ENCODE measurements around the gene SNAP25. TPM values are rescaled to one million over a fixed set of nuclear protein-coding genes. Genes with fewer than 3 reads are reported as not detected.

The SNAP25 gene
- total RNA-seq, 4 donors from 2014 or later: 0.52 TPM; not detected in 3

DNA sequence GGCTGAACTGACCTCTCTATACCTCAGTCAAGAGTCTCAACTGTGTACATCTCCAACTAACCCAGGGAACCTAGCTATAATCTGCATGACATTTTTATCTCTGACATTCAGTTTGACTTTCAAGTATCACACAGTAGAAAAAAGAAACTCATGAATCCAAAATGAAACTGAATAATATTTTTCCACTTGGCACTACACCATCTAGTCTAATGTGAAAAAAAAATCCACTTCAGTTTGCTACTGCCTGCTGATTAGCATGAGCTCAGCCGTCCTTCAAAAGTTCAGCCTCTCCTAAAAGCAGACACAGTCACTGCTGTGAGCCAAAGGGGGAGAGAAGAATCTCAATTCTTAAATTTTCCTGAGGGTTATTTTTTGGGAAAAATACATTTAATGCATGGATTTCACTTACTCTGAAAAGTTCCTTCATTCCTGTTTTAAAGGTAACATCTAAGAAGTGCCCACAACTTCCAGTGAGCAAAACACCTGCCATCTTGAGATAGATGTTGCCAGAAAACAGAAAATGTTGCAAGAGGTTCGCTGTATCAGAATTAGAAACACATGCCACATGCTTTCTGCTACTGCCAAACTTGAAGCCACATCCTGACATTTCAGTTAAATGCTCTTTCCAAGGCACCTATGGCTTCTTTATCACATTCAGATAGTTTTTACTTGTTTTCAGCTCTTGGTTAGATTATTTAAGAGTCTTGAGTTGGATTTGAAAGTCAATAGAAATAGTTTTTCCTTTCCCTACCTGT is 120.0 kb downstream of the SNAP25 start:
- Histone ChIP-seq H3K27ac (no peak overlapping the region), H3K4me1 (no peaks in the 10 kb centered on the region), H3K9me3 (no peaks in the 10 kb centered on the region), H3K36me3 (no peaks in the 10 kb centered on the region), H3K4me3 (no peak overlapping the region), H3K27me3 (peaks cover 3% of the 10 kb centered on the region)
- no peak for DNase-seq (ENCODE audit: low spot score in 2 of 2)
- TF ChIP-seq, protein P1, sequence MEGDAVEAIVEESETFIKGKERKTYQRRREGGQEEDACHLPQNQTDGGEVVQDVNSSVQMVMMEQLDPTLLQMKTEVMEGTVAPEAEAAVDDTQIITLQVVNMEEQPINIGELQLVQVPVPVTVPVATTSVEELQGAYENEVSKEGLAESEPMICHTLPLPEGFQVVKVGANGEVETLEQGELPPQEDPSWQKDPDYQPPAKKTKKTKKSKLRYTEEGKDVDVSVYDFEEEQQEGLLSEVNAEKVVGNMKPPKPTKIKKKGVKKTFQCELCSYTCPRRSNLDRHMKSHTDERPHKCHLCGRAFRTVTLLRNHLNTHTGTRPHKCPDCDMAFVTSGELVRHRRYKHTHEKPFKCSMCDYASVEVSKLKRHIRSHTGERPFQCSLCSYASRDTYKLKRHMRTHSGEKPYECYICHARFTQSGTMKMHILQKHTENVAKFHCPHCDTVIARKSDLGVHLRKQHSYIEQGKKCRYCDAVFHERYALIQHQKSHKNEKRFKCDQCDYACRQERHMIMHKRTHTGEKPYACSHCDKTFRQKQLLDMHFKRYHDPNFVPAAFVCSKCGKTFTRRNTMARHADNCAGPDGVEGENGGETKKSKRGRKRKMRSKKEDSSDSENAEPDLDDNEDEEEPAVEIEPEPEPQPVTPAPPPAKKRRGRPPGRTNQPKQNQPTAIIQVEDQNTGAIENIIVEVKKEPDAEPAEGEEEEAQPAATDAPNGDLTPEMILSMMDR (IDR thresholded peaks at IDR 0.05): no peak
- TF ChIP-seq POLR2A (IDR thresholded peaks at IDR 0.05): no peak
- no peak for TF ChIP-seq EP300 (IDR thresholded peaks at IDR 0.05)
- TF ChIP-seq POLR2AphosphoS5 (IDR thresholded peaks at IDR 0.05): no peak
- WGBS: 54% methylated on average over 2 of the region's 2 CpGs

DNA sequence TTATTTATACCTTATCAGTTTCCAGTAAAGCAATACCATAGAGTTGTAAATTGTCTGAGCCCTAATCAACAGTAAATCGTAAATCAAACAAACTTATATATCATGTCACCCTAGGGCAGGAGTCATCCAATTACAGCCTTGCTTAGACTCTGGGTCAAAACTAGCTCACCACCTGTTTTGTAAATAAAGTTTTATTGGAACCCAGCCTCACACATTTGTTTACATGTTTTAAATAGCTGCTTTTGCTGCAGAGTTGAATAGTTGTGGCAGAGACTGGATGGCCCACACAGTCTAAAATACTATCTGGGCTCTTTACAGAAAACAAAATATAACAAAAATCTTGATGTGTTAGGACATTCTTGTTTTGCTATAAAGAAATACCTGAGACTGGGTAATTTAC is 121.0 kb downstream of the SNAP25 start:
- H3K4me3 ChIP-seq: no peak overlapping the region
- H3K36me3 ChIP-seq: no peaks in the 10 kb centered on the region
- no peak overlapping the region for H3K27ac ChIP-seq
- H3K4me1 ChIP-seq: no peaks in the 10 kb centered on the region
- WGBS: 96% methylated on average over 1 of the region's 1 CpG
- TF ChIP-seq, protein P1 (IDR thresholded peaks at IDR 0.05): no peak
- TF ChIP-seq POLR2AphosphoS5 (IDR thresholded peaks at IDR 0.05) (no peak), POLR2A (IDR thresholded peaks at IDR 0.05) (no peak), EP300 (IDR thresholded peaks at IDR 0.05) (no peak)
- H3K9me3 ChIP-seq: no peaks in the 10 kb centered on the region
- H3K27me3 ChIP-seq: peaks cover 3% of the 10 kb centered on the region
- DNase-seq (ENCODE audit: low spot score in 2 of 2): no peak

DNA sequence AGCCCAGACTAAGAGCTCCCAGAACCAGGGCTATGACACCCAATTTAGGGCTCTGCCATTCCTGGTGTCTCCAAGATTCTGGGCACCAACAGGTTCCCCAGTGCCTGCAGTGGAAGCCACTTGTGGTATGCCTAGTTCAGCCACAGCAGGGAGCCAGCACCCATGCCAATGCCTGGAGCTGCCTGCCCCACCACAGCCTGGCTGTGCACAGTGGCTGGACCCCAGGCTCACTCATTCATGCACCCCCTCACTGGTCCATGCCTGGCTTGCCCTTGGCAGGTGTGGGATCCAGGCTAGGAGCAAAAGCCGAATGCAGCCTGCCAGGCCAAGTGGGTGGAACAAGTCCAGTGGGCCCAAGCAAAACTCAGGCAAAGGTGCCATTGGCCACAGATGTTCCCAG is 123.5 kb downstream of the SNAP25 start:
- H3K4me3 ChIP-seq: no peak overlapping the region
- no peaks in the 10 kb centered on the region for H3K4me1 ChIP-seq
- H3K9me3 ChIP-seq: no peaks in the 10 kb centered on the region
- DNase-seq (ENCODE audit: low spot score in 2 of 2): no peak
- no peak for TF ChIP-seq POLR2A (IDR thresholded peaks at IDR 0.05)
- TF ChIP-seq POLR2AphosphoS5 (IDR thresholded peaks at IDR 0.05): no peak
- no peak for TF ChIP-seq EP300 (IDR thresholded peaks at IDR 0.05)
- TF ChIP-seq, protein P1 (IDR thresholded peaks at IDR 0.05): no peak
- H3K27ac ChIP-seq: no peak overlapping the region
- WGBS: 78% methylated on average over 1 of the region's 1 CpG
- no peaks in the 10 kb centered on the region for H3K36me3 ChIP-seq
- peaks cover 3% of the 10 kb centered on the region for H3K27me3 ChIP-seq

DNA sequence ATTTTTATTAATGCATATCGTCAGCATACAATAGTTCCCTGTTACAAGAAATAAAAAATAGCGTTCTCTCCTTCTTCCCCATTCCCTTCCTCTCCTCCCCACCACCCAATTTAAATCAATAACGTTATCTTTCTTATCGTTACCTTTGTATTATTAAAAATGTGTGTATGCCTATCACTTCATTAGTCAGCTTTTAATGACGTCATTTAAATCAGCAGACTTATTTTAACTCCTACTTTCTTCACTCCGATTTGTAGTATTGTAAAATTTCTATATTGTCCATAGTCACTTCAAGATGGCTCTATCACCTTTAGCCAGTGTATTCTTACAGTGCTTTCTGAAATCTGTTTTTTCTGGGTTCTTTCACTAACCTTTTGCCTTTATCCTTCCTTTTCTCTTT is 126.3 kb downstream of the SNAP25 start:
- Histone ChIP-seq H3K4me1 (no peaks in the 10 kb centered on the region), H3K9me3 (no peaks in the 10 kb centered on the region), H3K27ac (no peak overlapping the region), H3K36me3 (no peaks in the 10 kb centered on the region), H3K4me3 (no peak overlapping the region), H3K27me3 (peaks cover 3% of the 10 kb centered on the region)
- TF ChIP-seq POLR2AphosphoS5 (IDR thresholded peaks at IDR 0.05): no peak
- no peak for TF ChIP-seq POLR2A (IDR thresholded peaks at IDR 0.05)
- no peak for TF ChIP-seq EP300 (IDR thresholded peaks at IDR 0.05)
- TF ChIP-seq, protein P1 (IDR thresholded peaks at IDR 0.05): no peak
- WGBS: 85% methylated on average over 6 of the region's 6 CpGs
- DNase-seq (ENCODE audit: low spot score in 2 of 2): no peak

DNA sequence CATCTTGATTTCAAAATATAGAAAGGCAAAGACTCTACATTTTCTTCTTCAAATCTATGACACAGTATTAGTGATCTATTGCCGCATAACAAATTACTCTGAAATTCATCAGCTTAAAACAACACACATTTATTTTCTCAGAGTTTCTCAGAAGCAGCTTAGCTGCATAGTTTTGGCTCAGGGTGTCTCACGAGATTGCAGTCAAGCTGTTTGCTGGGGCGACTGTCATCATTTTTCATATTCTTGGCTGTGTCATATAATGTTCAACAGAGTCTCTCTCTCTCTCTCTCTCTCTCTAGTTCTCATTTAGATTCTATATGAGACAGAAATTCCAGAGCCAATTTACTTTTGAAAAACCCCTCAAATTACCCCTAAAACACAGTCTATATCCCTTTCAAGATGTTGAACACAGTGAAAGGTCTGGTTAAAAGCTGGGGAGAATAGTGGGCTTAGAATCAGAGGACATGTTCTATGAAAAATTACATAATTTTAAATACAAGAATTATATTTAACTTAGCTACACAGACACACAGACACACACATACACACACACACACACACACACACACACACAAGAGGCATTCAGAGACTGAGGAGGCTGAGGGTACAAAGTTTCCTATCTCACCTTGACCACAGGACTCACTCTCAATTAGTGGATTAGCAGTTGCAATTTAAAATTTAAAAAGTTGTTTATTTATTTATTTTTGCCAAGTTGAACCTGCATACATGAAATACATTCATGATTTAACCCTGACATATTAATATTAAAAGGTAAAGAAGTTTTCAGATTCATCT is 128.7 kb downstream of the SNAP25 start:
- no peaks in the 10 kb centered on the region for H3K4me1 ChIP-seq
- no peak for DNase-seq (ENCODE audit: low spot score in 2 of 2)

More for the DNA sequence above, 128.7 kb downstream of the SNAP25 start:
- Histone ChIP-seq H3K9me3 (no peaks in the 10 kb centered on the region), H3K27ac (no peak overlapping the region), H3K36me3 (no peaks in the 10 kb centered on the region), H3K27me3 (no peaks in the 10 kb centered on the region), H3K4me3 (no peak overlapping the region)
- TF ChIP-seq POLR2A (IDR thresholded peaks at IDR 0.05) (no peak), EP300 (IDR thresholded peaks at IDR 0.05) (no peak), POLR2AphosphoS5 (IDR thresholded peaks at IDR 0.05) (no peak)
- TF ChIP-seq, protein P1 (IDR thresholded peaks at IDR 0.05): no peak
- WGBS: 53% methylated on average over 3 of the region's 3 CpGs

All from suprapubic skin (tissue), 4 donors.